ENCODE measurements around the gene HECTD4.

The HECTD4 gene

GRCh38 chr12:112198120-112198733 is 184.0 kb downstream of the HECTD4 start:
- Histone ChIP-seq H3K9ac (ENCODE audit: low read depth, low read length, poor library complexity) (no peak overlapping the region), H3K79me1 (ENCODE audit: low read depth, low read length) (no peaks in the 10 kb centered on the region), H3K27ac (replicated peaks; ENCODE audit: low read length) (no peak overlapping the region), H4K8ac (ENCODE audit: low read depth, low read length) (no peak overlapping the region), H2AFZ (ENCODE audit: low read length) (no peak overlapping the region), H4K91ac (ENCODE audit: low read depth, low read length, poor library complexity) (no peak overlapping the region), H2BK5ac (ENCODE audit: low read length) (no peak overlapping the region), H3K4me3 (ENCODE audit: low read length in 2 of 2) (no peak overlapping the region), H3K27me3 (ENCODE audit: control insufficient read depth in 3 of 3, insufficient read depth in 3 of 3, low read depth in 1 of 3, low read length in 3 of 3) (no peaks in the 10 kb centered on the region), H3K4me2 (ENCODE audit: insufficient read depth, low read length, poor library complexity, severe bottlenecking) (no peak overlapping the region), H2BK12ac (ENCODE audit: low read length) (no peak overlapping the region), H3K14ac (ENCODE audit: low read length) (no peak overlapping the region), H3K23ac (ENCODE audit: low read depth, low read length, poor library complexity) (no peak overlapping the region), H2BK120ac (ENCODE audit: low read depth, low read length) (no peak overlapping the region), H3K4ac (ENCODE audit: low read length) (no peak overlapping the region), H3K9me3 (replicated peaks in 1 of 2; ENCODE audit: control insufficient read depth in 2 of 2, insufficient read depth in 1 of 2, low read depth in 1 of 2, low read length in 2 of 2) (peaks cover 0 to 3% of the 10 kb centered on the region in 2 donors), H2AK5ac (ENCODE audit: low read depth, low read length) (no peak overlapping the region), H3K18ac (ENCODE audit: low read length) (no peak overlapping the region), H3K36me3 (replicated peaks in 1 of 2; ENCODE audit: control insufficient read depth in 2 of 2, insufficient read depth in 2 of 2, low read length in 2 of 2) (peaks cover 23 to 89% of the 10 kb centered on the region in 2 donors), H2BK15ac (ENCODE audit: low read length) (no peak overlapping the region), H3K4me1 (ENCODE audit: control insufficient read depth in 2 of 2, insufficient read depth in 1 of 2, low read depth in 1 of 2, low read length in 2 of 2) (no peaks in the 10 kb centered on the region)
- no CpG with 5 or more reads among the region's 9 CpGs for WGBS, 2 donors (ENCODE audit: extremely low coverage in 2 of 2, insufficient read length in 2 of 2, insufficient replicate concordance in 1 of 2)
- DNase-seq (ENCODE audit: low spot score) = peak; percentile 61

GRCh38 chr12:112196196-112196875 is 185.9 kb downstream of the HECTD4 start:
- DNase-seq (ENCODE audit: low spot score) = no peak
- no peak overlapping the region for H2AFZ ChIP-seq (ENCODE audit: low read length)
- WGBS, 2 donors (ENCODE audit: extremely low coverage in 2 of 2, insufficient read length in 2 of 2, insufficient replicate concordance in 1 of 2) = no CpG with 5 or more reads among the region's 9 CpGs

GRCh38 chr12:112194601-112195247 is 187.5 kb downstream of the HECTD4 start:
- WGBS, 2 donors (ENCODE audit: extremely low coverage in 2 of 2, insufficient read length in 2 of 2, insufficient replicate concordance in 1 of 2) = no CpG with 5 or more reads among the region's 20 CpGs
- peaks cover 0 to 2% of the 10 kb centered on the region in 2 donors for H3K9me3 ChIP-seq (replicated peaks in 1 of 2; ENCODE audit: control insufficient read depth in 2 of 2, insufficient read depth in 1 of 2, low read depth in 1 of 2, low read length in 2 of 2)
- no peak overlapping the region for H2BK15ac ChIP-seq (ENCODE audit: low read length)
- no peak for DNase-seq (ENCODE audit: low spot score)
- H3K14ac ChIP-seq (ENCODE audit: low read length) = no peak overlapping the region
- H3K79me1 ChIP-seq (ENCODE audit: low read depth, low read length) = no peaks in the 10 kb centered on the region
- H3K23ac ChIP-seq (ENCODE audit: low read depth, low read length, poor library complexity) = no peak overlapping the region
- H4K91ac ChIP-seq (ENCODE audit: low read depth, low read length, poor library complexity) = no peak overlapping the region
- no peak overlapping the region for H3K9ac ChIP-seq (ENCODE audit: low read depth, low read length, poor library complexity)
- H3K4me3 ChIP-seq (ENCODE audit: low read length in 2 of 2) = no peak overlapping the region
- H4K8ac ChIP-seq (ENCODE audit: low read depth, low read length) = no peak overlapping the region
- no peaks in the 10 kb centered on the region for H3K4me1 ChIP-seq (ENCODE audit: control insufficient read depth in 2 of 2, insufficient read depth in 1 of 2, low read depth in 1 of 2, low read length in 2 of 2)
- H3K4me2 ChIP-seq (ENCODE audit: insufficient read depth, low read length, poor library complexity, severe bottlenecking) = no peak overlapping the region
- H3K27ac ChIP-seq (replicated peaks; ENCODE audit: low read length) = no peak overlapping the region
- no peak overlapping the region for H2BK12ac ChIP-seq (ENCODE audit: low read length)
- H3K36me3 ChIP-seq (replicated peaks in 1 of 2; ENCODE audit: control insufficient read depth in 2 of 2, insufficient read depth in 2 of 2, low read length in 2 of 2) = peaks cover 30 to 90% of the 10 kb centered on the region in 2 donors
- H2BK5ac ChIP-seq (ENCODE audit: low read length) = no peak overlapping the region
- H3K4ac ChIP-seq (ENCODE audit: low read length) = no peak overlapping the region
- H2AK5ac ChIP-seq (ENCODE audit: low read depth, low read length) = no peak overlapping the region
- no peak overlapping the region for H2BK120ac ChIP-seq (ENCODE audit: low read depth, low read length)
- H3K18ac ChIP-seq (ENCODE audit: low read length) = no peak overlapping the region
- H3K27me3 ChIP-seq (ENCODE audit: control insufficient read depth in 3 of 3, insufficient read depth in 3 of 3, low read depth in 1 of 3, low read length in 3 of 3) = no peaks in the 10 kb centered on the region
- no peak overlapping the region for H2AFZ ChIP-seq (ENCODE audit: low read length)

More at GRCh38 chr12:112196196-112196875, 185.9 kb downstream of the HECTD4 start:
- Histone ChIP-seq H3K36me3 (replicated peaks in 1 of 2; ENCODE audit: control insufficient read depth in 2 of 2, insufficient read depth in 2 of 2, low read length in 2 of 2) (peaks cover 33 to 89% of the 10 kb centered on the region in 2 donors), H2BK5ac (ENCODE audit: low read length) (no peak overlapping the region), H2BK15ac (ENCODE audit: low read length) (no peak overlapping the region), H3K4me1 (ENCODE audit: control insufficient read depth in 2 of 2, insufficient read depth in 1 of 2, low read depth in 1 of 2, low read length in 2 of 2) (no peaks in the 10 kb centered on the region), H3K4me2 (ENCODE audit: insufficient read depth, low read length, poor library complexity, severe bottlenecking) (no peak overlapping the region), H3K23ac (ENCODE audit: low read depth, low read length, poor library complexity) (no peak overlapping the region), H4K8ac (ENCODE audit: low read depth, low read length) (no peak overlapping the region), H3K27ac (replicated peaks; ENCODE audit: low read length) (no peak overlapping the region), H3K79me1 (ENCODE audit: low read depth, low read length) (no peaks in the 10 kb centered on the region), H3K4ac (ENCODE audit: low read length) (no peak overlapping the region), H3K9me3 (replicated peaks in 1 of 2; ENCODE audit: control insufficient read depth in 2 of 2, insufficient read depth in 1 of 2, low read depth in 1 of 2, low read length in 2 of 2) (peaks cover 0 to 3% of the 10 kb centered on the region in 2 donors), H2AK5ac (ENCODE audit: low read depth, low read length) (no peak overlapping the region), H3K18ac (ENCODE audit: low read length) (no peak overlapping the region), H2BK12ac (ENCODE audit: low read length) (no peak overlapping the region), H4K91ac (ENCODE audit: low read depth, low read length, poor library complexity) (no peak overlapping the region), H3K27me3 (ENCODE audit: control insufficient read depth in 3 of 3, insufficient read depth in 3 of 3, low read depth in 1 of 3, low read length in 3 of 3) (no peaks in the 10 kb centered on the region), H2BK120ac (ENCODE audit: low read depth, low read length) (no peak overlapping the region), H3K4me3 (ENCODE audit: low read length in 2 of 2) (no peak overlapping the region), H3K14ac (ENCODE audit: low read length) (no peak overlapping the region), H3K9ac (ENCODE audit: low read depth, low read length, poor library complexity) (no peak overlapping the region)

GRCh38 chr12:112192475-112192874 is 189.8 kb downstream of the HECTD4 start:
- H4K8ac ChIP-seq (ENCODE audit: low read depth, low read length) = no peak overlapping the region
- H3K27ac ChIP-seq (replicated peaks; ENCODE audit: low read length) = no peak overlapping the region
- H2BK5ac ChIP-seq (ENCODE audit: low read length) = no peak overlapping the region
- no peaks in the 10 kb centered on the region for H3K4me1 ChIP-seq (ENCODE audit: control insufficient read depth in 2 of 2, insufficient read depth in 1 of 2, low read depth in 1 of 2, low read length in 2 of 2)
- no peak overlapping the region for H3K4ac ChIP-seq (ENCODE audit: low read length)
- no peaks in the 10 kb centered on the region for H3K79me1 ChIP-seq (ENCODE audit: low read depth, low read length)
- no peak overlapping the region for H2AK5ac ChIP-seq (ENCODE audit: low read depth, low read length)
- H2BK12ac ChIP-seq (ENCODE audit: low read length) = no peak overlapping the region
- H3K14ac ChIP-seq (ENCODE audit: low read length) = no peak overlapping the region
- H3K36me3 ChIP-seq (replicated peaks in 1 of 2; ENCODE audit: control insufficient read depth in 2 of 2, insufficient read depth in 2 of 2, low read length in 2 of 2) = peaks cover 26 to 82% of the 10 kb centered on the region in 2 donors
- H3K9ac ChIP-seq (ENCODE audit: low read depth, low read length, poor library complexity) = no peak overlapping the region
- H2BK15ac ChIP-seq (ENCODE audit: low read length) = no peak overlapping the region
- H3K27me3 ChIP-seq (ENCODE audit: control insufficient read depth in 3 of 3, insufficient read depth in 3 of 3, low read depth in 1 of 3, low read length in 3 of 3) = no peaks in the 10 kb centered on the region
- H3K4me2 ChIP-seq (ENCODE audit: insufficient read depth, low read length, poor library complexity, severe bottlenecking) = no peak overlapping the region
- no peak overlapping the region for H3K18ac ChIP-seq (ENCODE audit: low read length)
- no peak overlapping the region for H4K91ac ChIP-seq (ENCODE audit: low read depth, low read length, poor library complexity)
- DNase-seq (ENCODE audit: low spot score) = no peak
- H3K9me3 ChIP-seq (replicated peaks in 1 of 2; ENCODE audit: control insufficient read depth in 2 of 2, insufficient read depth in 1 of 2, low read depth in 1 of 2, low read length in 2 of 2) = no peaks in the 10 kb centered on the region
- H3K23ac ChIP-seq (ENCODE audit: low read depth, low read length, poor library complexity) = no peak overlapping the region
- WGBS, 2 donors (ENCODE audit: extremely low coverage in 2 of 2, insufficient read length in 2 of 2, insufficient replicate concordance in 1 of 2) = no CpG with 5 or more reads among the region's 13 CpGs
- H3K4me3 ChIP-seq (ENCODE audit: low read length in 2 of 2) = no peak overlapping the region
- H2BK120ac ChIP-seq (ENCODE audit: low read depth, low read length) = no peak overlapping the region
- no peak overlapping the region for H2AFZ ChIP-seq (ENCODE audit: low read length)

Measured in neuronal stem cell (in vitro differentiated cells).